Measurements from ENCODE around the gene RYR3. TPM values are rescaled to one million over a fixed set of nuclear protein-coding genes. Genes with fewer than 3 reads are reported as not detected.

The RYR3 gene
- total RNA-seq, 2 experiments from 2014 or later: 0.06 to 0.32 TPM

DNA sequence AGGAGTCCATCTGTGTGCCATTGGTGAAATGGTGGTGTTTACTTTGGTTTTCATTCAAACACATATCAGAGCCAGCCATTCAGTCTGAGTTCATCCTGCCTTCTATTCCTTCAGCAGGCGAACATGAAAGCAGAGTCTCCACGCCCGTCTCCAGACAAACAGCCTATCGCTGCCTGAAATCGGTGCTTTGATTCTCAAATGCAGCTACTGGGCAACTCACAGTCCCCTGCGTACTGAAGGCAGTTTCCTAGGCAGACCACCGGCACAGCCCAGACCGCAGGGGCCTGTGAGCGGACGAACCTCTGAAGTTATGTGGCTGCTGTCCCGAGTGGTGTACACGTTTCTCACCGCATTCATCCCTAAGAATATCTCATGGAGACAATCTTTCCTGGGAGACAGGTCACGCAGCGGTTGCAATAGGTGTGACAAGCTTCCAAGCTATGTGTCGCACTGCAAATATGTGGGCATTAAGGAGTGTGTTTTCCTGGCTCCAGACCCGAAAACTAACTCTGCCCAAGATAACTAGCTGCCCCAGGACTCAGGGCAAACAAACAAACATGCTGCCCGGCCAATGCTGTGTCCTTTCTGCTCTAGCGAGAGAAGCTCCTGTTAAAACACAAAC, 16.9 kb upstream of the RYR3 start:
- TF ChIP-seq EZH2phosphoT487 (IDR thresholded peaks at IDR 0.05; ENCODE audit: borderline replicate concordance, low read depth, low read length): no peak
- TF ChIP-seq, protein P1, sequence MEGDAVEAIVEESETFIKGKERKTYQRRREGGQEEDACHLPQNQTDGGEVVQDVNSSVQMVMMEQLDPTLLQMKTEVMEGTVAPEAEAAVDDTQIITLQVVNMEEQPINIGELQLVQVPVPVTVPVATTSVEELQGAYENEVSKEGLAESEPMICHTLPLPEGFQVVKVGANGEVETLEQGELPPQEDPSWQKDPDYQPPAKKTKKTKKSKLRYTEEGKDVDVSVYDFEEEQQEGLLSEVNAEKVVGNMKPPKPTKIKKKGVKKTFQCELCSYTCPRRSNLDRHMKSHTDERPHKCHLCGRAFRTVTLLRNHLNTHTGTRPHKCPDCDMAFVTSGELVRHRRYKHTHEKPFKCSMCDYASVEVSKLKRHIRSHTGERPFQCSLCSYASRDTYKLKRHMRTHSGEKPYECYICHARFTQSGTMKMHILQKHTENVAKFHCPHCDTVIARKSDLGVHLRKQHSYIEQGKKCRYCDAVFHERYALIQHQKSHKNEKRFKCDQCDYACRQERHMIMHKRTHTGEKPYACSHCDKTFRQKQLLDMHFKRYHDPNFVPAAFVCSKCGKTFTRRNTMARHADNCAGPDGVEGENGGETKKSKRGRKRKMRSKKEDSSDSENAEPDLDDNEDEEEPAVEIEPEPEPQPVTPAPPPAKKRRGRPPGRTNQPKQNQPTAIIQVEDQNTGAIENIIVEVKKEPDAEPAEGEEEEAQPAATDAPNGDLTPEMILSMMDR (conservative IDR thresholded peaks at IDR 0.05; ENCODE audit: low read length): no peak
- H3K4me3 ChIP-seq (ENCODE audit: low read depth, low read length, poor library complexity, severe bottlenecking): no peak overlapping the region
- BruUV-seq (replicated peaks): no TSS peak
- no peaks in the 10 kb centered on the region for H3K36me3 ChIP-seq (ENCODE audit: insufficient read depth, low read length)
- H4K20me1 ChIP-seq (ENCODE audit: insufficient read depth, low read length): no peaks in the 10 kb centered on the region
- no peak for DNase-seq (ENCODE audit: low spot score)
- intact Hi-C loops (cut with micrococcal nuclease; ENCODE audit: unreplicated experiment): loop anchor here (5.0 to 10.0 kb wide), 4 partner anchors 52 to 221 kb away; no protein-coding TSS in a partner anchor
- no peak overlapping the region for H2AFZ ChIP-seq (ENCODE audit: low read length)
- no peaks in the 10 kb centered on the region for H3K9me3 ChIP-seq (ENCODE audit: low read length)
- ChIA-PET CTCF (ENCODE audit: unreplicated experiment) (interaction anchor here (0.7 kb wide), 1 partner anchor 404 kb away, joined by 3 read pairs; no protein-coding TSS in a partner anchor), POLR2A (interaction anchor here (0.7 to 1.7 kb wide), 4 partner anchors 12 to 379 kb away, joined by 3 to 5 read pairs (median 4); no protein-coding TSS in a partner anchor)
- no peak overlapping the region for H3K4me2 ChIP-seq (ENCODE audit: low read length)
- H3K4me1 ChIP-seq (ENCODE audit: insufficient read depth, low read length, poor library complexity, severe bottlenecking): no peaks in the 10 kb centered on the region
- no peaks in the 10 kb centered on the region for H3K9me2 ChIP-seq (ENCODE audit: insufficient read depth, low read length)
- H3K27ac ChIP-seq (ENCODE audit: low read depth, low read length, poor library complexity, severe bottlenecking): no peak overlapping the region
- H3K79me2 ChIP-seq (ENCODE audit: insufficient read depth, low read depth, low read length): no peaks in the 10 kb centered on the region

DNA sequence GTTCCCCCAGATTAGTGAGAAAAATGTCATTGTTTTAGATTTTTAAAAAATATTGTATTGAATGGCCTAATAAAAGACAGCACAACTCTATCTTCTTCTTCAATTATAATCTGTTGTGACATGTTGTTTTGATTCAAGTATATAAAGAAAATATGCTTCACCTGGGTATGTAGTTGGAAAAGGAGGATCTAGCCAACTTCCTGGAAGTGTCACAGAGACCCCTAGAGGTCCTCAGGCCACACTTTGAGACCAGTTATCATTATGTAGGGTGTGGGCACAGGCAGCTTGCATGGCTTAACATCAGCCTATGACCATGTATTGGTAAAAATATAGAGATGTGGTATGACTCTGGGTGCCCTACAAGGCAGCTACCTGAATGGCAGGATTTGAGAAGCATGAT, 14.7 kb upstream of the RYR3 start:
- Histone ChIP-seq H3K4me2 (ENCODE audit: low read length) (no peak overlapping the region), H3K4me3 (ENCODE audit: low read depth, low read length, poor library complexity, severe bottlenecking) (no peak overlapping the region), H3K9me3 (ENCODE audit: low read length) (no peaks in the 10 kb centered on the region), H4K20me1 (ENCODE audit: insufficient read depth, low read length) (no peaks in the 10 kb centered on the region), H3K9me2 (ENCODE audit: insufficient read depth, low read length) (no peaks in the 10 kb centered on the region), H3K79me2 (ENCODE audit: insufficient read depth, low read depth, low read length) (no peaks in the 10 kb centered on the region), H3K27ac (ENCODE audit: low read depth, low read length, poor library complexity, severe bottlenecking) (no peak overlapping the region), H3K4me1 (ENCODE audit: insufficient read depth, low read length, poor library complexity, severe bottlenecking) (no peaks in the 10 kb centered on the region), H2AFZ (ENCODE audit: low read length) (no peak overlapping the region), H3K36me3 (ENCODE audit: insufficient read depth, low read length) (no peaks in the 10 kb centered on the region)
- no peak for TF ChIP-seq EZH2phosphoT487 (IDR thresholded peaks at IDR 0.05; ENCODE audit: borderline replicate concordance, low read depth, low read length)
- TF ChIP-seq, protein P1 (conservative IDR thresholded peaks at IDR 0.05; ENCODE audit: low read length): peak; percentile 65
- DNase-seq (ENCODE audit: low spot score): peak; percentile 23
- POLR2A ChIA-PET: interaction anchor here (0.5 to 1.2 kb wide), 2 partner anchors 17 to 470 kb away, joined by 3 to 4 read pairs; no protein-coding TSS in a partner anchor
- CTCF ChIA-PET (ENCODE audit: unreplicated experiment): no interaction called here
- BruUV-seq (replicated peaks): no TSS peak
- intact Hi-C loops (cut with micrococcal nuclease; ENCODE audit: unreplicated experiment): loop anchor here (10.0 kb wide), 1 partner anchor 219 kb away; no protein-coding TSS in a partner anchor

DNA sequence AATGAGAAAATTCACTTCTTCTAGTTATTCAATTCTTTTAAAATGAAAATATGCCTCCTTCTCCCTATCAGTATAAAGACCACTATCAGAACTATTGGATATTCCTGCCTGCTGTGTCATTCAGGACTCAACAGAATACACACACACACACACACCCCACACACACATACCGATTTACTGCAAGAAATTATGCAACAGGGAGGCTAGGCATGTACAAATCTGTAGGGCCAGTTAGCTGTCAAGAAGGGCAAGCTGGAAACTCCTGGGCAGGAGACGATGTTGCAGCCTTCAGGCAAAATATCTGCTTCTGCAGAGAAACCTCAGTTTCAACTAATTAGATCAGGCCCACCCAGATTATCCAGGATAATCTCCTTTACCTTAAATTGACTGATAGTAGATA, 13.9 kb upstream of the RYR3 start:
- Histone ChIP-seq H4K20me1 (ENCODE audit: insufficient read depth, low read length) (no peaks in the 10 kb centered on the region), H3K4me1 (ENCODE audit: insufficient read depth, low read length, poor library complexity, severe bottlenecking) (no peaks in the 10 kb centered on the region), H3K9me3 (ENCODE audit: low read length) (no peaks in the 10 kb centered on the region), H3K4me3 (ENCODE audit: low read depth, low read length, poor library complexity, severe bottlenecking) (no peak overlapping the region), H3K9me2 (ENCODE audit: insufficient read depth, low read length) (no peaks in the 10 kb centered on the region), H3K36me3 (ENCODE audit: insufficient read depth, low read length) (no peaks in the 10 kb centered on the region), H3K27ac (ENCODE audit: low read depth, low read length, poor library complexity, severe bottlenecking) (no peak overlapping the region), H3K79me2 (ENCODE audit: insufficient read depth, low read depth, low read length) (no peaks in the 10 kb centered on the region), H3K4me2 (ENCODE audit: low read length) (no peak overlapping the region), H2AFZ (ENCODE audit: low read length) (no peak overlapping the region)
- no peak for DNase-seq (ENCODE audit: low spot score)
- BruUV-seq (replicated peaks): no TSS peak
- ChIA-PET CTCF (ENCODE audit: unreplicated experiment) (no interaction called here), POLR2A (interaction anchor here (1.2 kb wide), 1 partner anchor 16 kb away, joined by 4 read pairs; no protein-coding TSS in a partner anchor)
- intact Hi-C loops (cut with micrococcal nuclease; ENCODE audit: unreplicated experiment): loop anchor here (10.0 kb wide), 1 partner anchor 218 kb away; no protein-coding TSS in a partner anchor
- TF ChIP-seq EZH2phosphoT487 (IDR thresholded peaks at IDR 0.05; ENCODE audit: borderline replicate concordance, low read depth, low read length): no peak
- TF ChIP-seq, protein P1 (conservative IDR thresholded peaks at IDR 0.05; ENCODE audit: low read length): no peak

Measured in OCI-LY7 (cell line).